Activated T-cell treated with anti-CD3 and anti-CD28 coated beads for 1 hour (primary cell): ENCODE results near the gene EPB41L4A.
A peak's percentile ranks its signal among the peaks of the same experiment; 100 is the strongest.
"Not testable (repeated sequence)": the region's sequence is repeated elsewhere in the genome, so short reads cannot be mapped to it uniquely, and the experiment has no call there.

Experiments
- DNase-seq: peaks from one replicate; pipeline ENCODE4 v3.0.0-alpha.2; 2020; ENCODE audit warnings: low read depth

EPB41L4A gene

GRCh38 chr5:112208195-112208594 is 210.9 kb downstream of the EPB41L4A start:
- not testable (repeated sequence) for DNase-seq

GRCh38 chr5:112205846-112206245 is 213.2 kb downstream of the EPB41L4A start:
- DNase-seq, result no peak

- DNase-seq, result no peak
Measured at GRCh38 chr5:112203229-112203628, 215.8 kb downstream of the EPB41L4A start.

GRCh38 chr5:112202694-112203093 is 216.4 kb downstream of the EPB41L4A start:
- no peak for DNase-seq

- no peak for DNase-seq
Measured at GRCh38 chr5:112201141-112201540, 217.9 kb downstream of the EPB41L4A start.

- DNase-seq, result no peak
Measured at GRCh38 chr5:112200131-112200530, 218.9 kb downstream of the EPB41L4A start.

GRCh38 chr5:112196584-112196983 is 222.5 kb downstream of the EPB41L4A start:
- DNase-seq, result no peak

GRCh38 chr5:112195924-112196323 is 223.2 kb downstream of the EPB41L4A start:
- DNase-seq, result no peak

GRCh38 chr5:112192866-112193265 is 226.2 kb downstream of the EPB41L4A start:
- no peak for DNase-seq

GRCh38 chr5:112192072-112192471 is 227.0 kb downstream of the EPB41L4A start:
- no peak for DNase-seq

GRCh38 chr5:112189391-112189790 is 229.7 kb downstream of the EPB41L4A start:
- no peak for DNase-seq

GRCh38 chr5:112186401-112186990 is 232.6 kb downstream of the EPB41L4A start:
- DNase-seq, result no peak

- DNase-seq, result no peak
Measured at GRCh38 chr5:112183874-112184273, 235.2 kb downstream of the EPB41L4A start.

- no peak for DNase-seq
Measured at GRCh38 chr5:112183103-112183711, 235.9 kb downstream of the EPB41L4A start.

- DNase-seq, result no peak
Measured at GRCh38 chr5:112179290-112179689, 239.8 kb downstream of the EPB41L4A start.

GRCh38 chr5:112174959-112175594 is 244.0 kb downstream of the EPB41L4A start:
- DNase-seq, result no peak

GRCh38 chr5:112165897-112166737 is 253.0 kb downstream of the EPB41L4A start:
- DNase-seq, result no peak

- no peak for DNase-seq
Measured at GRCh38 chr5:112165399-112165798, 253.7 kb downstream of the EPB41L4A start.

GRCh38 chr5:112163435-112163834 is 255.6 kb downstream of the EPB41L4A start:
- DNase-seq, result no peak

- DNase-seq, result no peak
Measured at GRCh38 chr5:112161392-112161748, 257.7 kb downstream of the EPB41L4A start.

GRCh38 chr5:112160652-112161391 is 258.3 kb downstream of the EPB41L4A start:
- peak; percentile 88 for DNase-seq

- no peak for DNase-seq
Measured at GRCh38 chr5:112159435-112159834, 259.6 kb downstream of the EPB41L4A start.
